ENCODE measurements around the gene RABEP2.
"Not testable (repeated sequence)": the region's sequence is repeated elsewhere in the genome, so short reads cannot be mapped to it uniquely, and the experiment has no call there.

The RABEP2 gene

DNA sequence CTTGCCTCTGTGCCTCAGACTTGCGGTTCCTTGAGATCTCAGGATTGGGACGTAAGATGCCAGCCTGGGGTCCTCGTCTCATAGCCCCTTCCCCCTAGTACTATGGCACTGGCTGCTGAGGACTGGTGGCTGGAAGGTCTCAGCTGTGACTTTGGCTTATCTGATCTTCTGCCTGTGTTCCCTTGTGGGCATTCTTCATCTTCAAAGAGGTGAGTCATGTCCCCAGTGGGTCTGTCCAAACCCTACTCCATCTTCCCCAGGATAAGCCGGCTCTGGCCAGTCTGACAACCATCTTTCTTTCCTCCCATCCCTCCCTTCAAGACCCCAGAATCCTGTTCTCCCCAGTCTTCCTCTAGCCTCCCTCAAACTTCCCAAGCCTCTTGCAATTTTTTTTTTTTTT, 10.3 kb upstream of the RABEP2 start:
- no peak overlapping the region for H3K4me3 ChIP-seq (ENCODE audit: low read length)
- DNase-seq (ENCODE audit: low read depth, low spot score), result no peak

DNA sequence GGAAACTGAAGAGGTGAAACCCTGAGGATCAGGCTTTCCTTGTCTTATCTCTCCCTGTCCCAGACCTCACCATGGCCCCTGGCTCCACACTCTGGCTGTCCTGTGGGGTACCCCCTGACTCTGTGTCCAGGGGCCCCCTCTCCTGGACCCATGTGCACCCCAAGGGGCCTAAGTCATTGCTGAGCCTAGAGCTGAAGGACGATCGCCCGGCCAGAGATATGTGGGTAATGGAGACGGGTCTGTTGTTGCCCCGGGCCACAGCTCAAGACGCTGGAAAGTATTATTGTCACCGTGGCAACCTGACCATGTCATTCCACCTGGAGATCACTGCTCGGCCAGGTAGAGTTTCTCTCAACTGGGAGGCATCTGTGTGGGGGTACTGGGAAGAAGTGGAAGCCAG, 8.1 kb upstream of the RABEP2 start:
- H3K4me3 ChIP-seq (ENCODE audit: low read length), result no peak overlapping the region
- DNase-seq (ENCODE audit: low read depth, low spot score), result no peak

DNA sequence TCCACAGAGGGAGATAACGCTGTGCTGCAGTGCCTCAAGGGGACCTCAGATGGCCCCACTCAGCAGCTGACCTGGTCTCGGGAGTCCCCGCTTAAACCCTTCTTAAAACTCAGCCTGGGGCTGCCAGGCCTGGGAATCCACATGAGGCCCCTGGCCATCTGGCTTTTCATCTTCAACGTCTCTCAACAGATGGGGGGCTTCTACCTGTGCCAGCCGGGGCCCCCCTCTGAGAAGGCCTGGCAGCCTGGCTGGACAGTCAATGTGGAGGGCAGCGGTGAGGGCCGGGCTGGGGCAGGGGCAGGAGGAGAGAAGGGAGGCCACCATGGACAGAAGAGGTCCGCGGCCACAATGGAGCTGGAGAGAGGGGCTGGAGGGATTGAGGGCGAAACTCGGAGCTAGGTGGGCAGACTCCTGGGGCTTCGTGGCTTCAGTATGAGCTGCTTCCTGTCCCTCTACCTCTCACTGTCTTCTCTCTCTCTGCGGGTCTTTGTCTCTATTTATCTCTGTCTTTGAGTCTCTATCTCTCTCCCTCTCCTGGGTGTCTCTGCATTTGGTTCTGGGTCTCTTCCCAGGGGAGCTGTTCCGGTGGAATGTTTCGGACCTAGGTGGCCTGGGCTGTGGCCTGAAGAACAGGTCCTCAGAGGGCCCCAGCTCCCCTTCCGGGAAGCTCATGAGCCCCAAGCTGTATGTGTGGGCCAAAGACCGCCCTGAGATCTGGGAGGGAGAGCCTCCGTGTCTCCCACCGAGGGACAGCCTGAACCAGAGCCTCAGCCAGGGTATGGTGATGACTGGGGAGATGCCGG, 7.5 kb upstream of the RABEP2 start:
- no peak overlapping the region for H3K4me3 ChIP-seq (ENCODE audit: low read length)
- DNase-seq (ENCODE audit: low read depth, low spot score), result no peak

DNA sequence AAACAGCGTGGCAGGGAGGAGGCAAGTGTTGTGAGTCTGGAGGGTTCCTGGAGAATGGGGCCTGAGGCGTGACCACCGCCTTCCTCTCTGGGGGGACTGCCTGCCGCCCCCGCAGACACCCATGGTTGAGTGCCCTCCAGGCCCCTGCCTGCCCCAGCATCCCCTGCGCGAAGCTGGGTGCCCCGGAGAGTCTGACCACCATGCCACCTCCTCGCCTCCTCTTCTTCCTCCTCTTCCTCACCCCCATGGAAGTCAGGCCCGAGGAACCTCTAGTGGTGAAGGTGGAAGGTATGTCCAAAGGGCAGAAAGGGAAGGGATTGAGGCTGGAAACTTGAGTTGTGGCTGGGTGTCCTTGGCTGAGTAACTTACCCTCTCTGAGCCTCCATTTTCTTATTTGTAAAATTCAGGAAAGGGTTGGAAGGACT, 6.8 kb upstream of the RABEP2 start, which contains the start of gene CD19:
CD19 (plus strand) TSS at position 171 of the 425 bp plus-strand sequence; CDS start at position 201, 30 bp downstream.
- DNase-seq (ENCODE audit: low read depth, low spot score), result no peak
- H3K4me3 ChIP-seq (ENCODE audit: low read length), result no peak within 1 kb of the TSS

DNA sequence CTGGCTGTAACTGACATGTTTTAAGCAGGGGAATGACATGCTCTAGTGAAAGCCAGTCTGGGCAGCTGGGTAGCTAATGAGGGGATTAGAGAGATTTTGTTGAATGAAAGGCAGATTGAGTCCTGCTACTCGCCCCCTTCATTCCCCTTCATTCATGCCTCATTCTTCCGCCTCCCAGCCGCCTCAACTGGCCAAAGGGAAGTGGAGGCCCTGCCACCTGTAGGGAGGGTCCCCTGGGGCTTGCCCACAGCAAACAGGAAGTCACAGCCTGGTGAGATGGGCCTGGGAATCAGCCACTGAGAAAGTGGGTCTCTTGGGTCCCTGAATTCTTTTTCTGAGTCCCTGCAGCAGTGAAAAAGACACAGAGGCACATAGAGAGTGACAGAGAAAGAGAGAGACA, 5.6 kb upstream of the RABEP2 start:
- H3K4me3 ChIP-seq (ENCODE audit: low read length), result no peak overlapping the region
- DNase-seq (ENCODE audit: low read depth, low spot score), result no peak

DNA sequence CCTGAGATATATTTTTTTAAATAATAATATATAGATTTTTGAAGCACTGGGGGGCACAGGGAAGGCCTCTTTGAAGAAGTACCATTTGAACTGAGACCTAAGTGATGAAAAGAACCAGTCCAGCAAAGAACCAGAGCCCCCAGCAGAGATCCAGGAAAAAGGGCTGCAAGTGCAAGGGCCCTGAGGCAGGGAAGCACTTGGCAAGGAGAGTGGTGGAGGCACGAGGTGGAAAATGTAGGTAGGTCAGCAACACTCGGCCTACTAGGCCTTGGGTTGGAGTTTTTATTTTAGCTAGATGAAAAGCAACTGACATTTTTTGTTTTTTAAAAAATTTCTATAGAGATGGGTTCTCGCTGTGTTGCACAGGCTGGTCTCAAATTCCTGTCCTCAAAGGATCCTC, 5.2 kb upstream of the RABEP2 start:
- no peak overlapping the region for H3K4me3 ChIP-seq (ENCODE audit: low read length)
- DNase-seq (ENCODE audit: low read depth, low spot score), result no peak

DNA sequence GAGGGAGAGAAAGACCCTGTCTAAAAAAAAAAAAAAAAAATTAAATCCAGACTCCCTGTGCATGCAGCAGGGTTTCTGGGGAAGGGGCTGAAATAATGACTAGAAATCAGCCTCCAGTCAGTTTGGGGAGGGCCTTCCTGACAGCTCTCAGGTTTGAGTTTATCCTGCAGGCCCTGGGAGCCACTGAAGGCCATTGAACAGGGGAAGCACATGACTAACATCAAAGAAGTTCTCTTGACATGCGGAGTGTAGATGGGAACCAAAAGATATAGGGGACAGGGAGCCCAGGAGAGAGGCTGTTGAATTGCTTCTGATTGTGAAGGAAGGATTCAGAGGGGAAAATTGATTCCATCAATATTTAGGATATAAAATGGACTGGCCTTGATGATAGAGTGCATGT, 2.8 kb upstream of the RABEP2 start:
- no peak overlapping the region for H3K4me3 ChIP-seq (ENCODE audit: low read length)
- no peak for DNase-seq (ENCODE audit: low read depth, low spot score)

DNA sequence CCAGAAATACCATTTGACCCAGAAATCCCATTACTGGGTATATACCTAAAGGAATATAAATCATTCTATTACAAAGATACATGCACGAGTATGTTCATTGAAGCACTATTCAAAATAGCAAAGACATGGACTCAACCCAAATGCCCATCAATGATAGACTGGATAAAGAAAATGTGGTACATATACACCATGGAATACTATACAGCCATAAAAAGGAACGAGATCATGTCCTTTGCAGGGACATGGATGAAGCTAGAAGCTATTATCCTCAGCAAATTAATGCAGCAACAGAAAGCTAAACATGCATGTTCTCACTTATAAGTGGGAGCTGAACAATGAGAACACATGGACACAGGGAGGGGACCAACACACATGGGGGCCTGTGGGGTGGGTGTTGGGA, 1.2 kb upstream of the RABEP2 start:
- H3K4me3 ChIP-seq (ENCODE audit: low read length); DNase-seq (ENCODE audit: low read depth, low spot score): not testable (repeated sequence)

DNA sequence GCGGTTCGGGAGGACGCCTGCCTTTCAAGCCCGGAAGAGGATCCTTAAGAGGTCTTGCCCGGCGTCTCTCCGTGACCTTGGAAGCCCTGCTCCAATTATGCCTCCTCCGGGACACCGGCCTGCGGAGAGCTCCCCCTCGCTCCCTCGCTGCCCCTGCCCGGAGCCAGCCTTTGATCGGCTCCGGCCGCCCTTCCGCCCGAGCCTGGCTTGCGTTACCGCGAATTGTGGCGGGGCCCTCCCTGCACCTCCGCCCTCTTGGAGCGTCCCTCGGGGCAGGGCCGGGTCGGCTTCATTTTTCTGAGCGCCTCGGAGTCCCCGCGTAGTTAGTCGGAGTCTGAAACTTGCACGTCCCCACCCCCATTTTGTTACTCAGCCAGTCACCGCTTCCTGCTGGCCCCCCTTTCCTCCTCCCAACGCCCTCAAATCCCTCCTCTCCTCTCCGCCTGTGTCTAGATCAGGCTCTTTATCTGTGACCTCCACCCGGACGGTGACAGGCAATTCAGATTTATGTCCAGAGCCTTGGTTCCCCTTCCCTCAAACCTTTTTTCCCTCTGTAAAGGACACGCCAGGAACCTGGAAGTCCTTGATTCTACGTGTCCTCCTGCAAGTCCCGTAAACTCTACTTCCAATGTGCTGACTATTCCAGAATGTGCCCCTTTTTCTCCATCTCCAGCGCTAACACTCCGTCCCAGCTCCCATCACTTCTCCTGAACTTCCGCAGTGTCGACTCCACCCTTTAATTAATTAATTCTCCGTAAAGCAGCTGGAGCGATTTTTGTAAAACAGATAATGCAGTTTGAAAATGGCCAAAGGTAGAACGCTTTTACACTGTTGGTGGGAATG, 569 bp upstream of the RABEP2 start:
- peak; percentile 82 for DNase-seq (ENCODE audit: low read depth, low spot score)

DNA sequence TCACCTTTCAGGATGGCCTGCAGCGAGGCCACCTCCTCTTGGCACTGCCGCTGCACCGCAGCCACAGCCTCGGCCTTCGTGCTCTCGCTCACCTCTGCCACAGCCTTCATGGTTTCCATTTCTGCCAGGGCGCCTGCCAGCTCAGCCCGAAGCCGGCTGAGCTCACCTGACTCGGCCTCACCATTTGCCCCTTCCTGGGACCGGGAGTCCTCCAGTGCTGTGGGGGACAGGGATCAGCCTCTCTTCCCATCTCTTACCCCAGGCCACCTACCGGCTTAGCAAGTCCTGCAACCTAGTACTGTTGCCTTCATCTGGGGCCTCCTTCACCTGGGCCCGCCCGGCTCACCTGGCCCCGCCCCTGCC, 658 bp downstream of the RABEP2 start:
- H3K4me3 ChIP-seq (ENCODE audit: low read length), result peak overlapping the region; percentile 83
- no peak for DNase-seq (ENCODE audit: low read depth, low spot score)

More for the DNA sequence above, 569 bp upstream of the RABEP2 start:
- H3K4me3 ChIP-seq (ENCODE audit: low read length), result peak overlapping the region; percentile 83

DNA sequence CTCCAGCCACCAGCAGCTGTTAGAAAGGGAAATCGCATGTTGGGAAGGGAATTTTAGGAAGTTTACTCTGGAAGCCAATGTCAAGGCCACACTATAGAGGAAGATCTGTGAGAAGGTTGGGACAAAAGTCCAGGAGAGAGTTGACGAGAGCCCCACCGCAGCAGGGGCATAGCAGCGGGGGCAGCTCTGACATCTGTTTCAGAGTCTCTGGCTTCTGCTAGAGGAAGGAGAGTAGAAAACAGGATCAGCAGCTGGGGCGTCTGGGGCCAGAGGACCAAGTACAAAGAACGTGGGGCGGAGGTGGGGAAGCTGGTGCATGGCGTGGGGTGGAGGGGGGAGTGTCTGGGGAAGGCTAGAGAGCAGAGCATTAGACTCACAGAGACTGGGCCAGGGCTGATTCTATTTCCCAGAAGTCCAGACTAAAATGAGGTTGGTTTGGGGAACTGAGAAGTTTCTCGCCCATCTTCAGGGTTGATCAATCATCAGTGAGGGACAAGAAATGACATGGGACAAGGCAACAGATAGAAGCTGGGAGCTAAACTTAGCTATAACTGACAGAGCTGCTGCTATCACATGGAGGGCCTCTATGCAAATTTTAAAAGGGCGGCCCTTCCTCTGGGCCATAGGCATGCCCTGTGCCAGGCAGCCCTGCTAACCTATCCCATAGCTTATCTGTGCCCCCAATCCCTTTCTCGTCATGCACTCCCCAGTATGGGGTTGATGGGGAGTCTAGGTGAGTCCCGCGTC, 1.2 kb downstream of the RABEP2 start:
- DNase-seq (ENCODE audit: low read depth, low spot score), result no peak
- no peak overlapping the region for H3K4me3 ChIP-seq (ENCODE audit: low read length)

DNA sequence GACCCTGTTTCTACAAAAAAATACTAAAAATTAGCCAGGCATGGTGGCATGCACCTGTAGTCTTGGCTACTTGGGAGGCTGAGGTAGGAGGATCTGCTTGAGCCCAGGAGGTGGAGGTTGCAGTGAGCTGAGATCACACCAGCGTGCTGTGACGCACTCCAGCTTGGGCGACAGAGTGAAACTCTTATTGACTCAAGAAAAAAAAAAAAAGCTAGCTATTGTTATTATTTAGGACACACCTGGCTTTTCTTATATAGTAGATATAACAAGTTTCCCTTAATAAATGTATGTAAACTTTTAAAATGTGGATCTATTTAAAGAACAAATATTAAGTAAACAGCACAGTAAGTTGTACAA, 1.8 kb downstream of the RABEP2 start:
- H3K4me3 ChIP-seq (ENCODE audit: low read length), result no peak overlapping the region
- no peak for DNase-seq (ENCODE audit: low read depth, low spot score)

DNA sequence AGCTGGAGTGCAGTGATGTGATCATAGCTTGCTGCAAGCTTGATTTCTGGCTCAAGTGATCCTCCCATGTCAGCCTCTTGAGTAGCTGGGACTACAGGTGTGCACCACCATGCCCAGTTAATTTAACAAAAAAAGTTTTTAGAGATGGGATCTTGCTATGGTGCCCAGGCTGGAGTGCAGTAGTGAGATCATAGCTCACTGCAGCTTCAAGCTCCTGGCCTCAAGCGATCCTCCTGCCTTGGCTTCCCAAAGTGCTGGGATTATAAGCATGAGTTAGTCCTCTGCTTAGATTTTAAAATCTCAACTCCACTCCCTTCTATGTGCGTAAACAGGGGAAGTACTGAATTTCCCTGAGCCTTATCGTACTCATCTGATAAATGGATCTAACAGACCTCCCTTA, 6.3 kb downstream of the RABEP2 start:
- DNase-seq (ENCODE audit: low read depth, low spot score), result no peak
- H3K4me3 ChIP-seq (ENCODE audit: low read length), result no peak overlapping the region

DNA sequence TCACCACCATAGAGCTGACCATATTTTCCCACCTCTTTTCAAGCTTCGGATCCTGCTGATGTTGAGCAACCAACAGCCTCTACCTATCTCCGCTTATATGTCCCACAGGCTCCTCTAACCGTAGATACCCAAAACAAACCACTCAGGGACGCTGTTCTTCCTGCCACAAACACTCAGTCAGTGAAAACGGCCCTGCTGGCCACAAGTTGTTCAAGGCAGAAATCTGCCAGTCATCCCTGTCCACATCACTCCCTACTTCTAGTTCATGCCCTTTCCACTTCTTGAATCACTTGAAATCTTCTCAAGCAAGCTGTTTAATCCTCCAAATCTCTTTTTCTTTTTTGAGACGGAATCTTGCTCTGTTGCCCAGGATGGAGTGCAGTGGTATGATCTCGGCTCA, 7.9 kb downstream of the RABEP2 start:
- no peak overlapping the region for H3K4me3 ChIP-seq (ENCODE audit: low read length)
- DNase-seq (ENCODE audit: low read depth, low spot score), result no peak

DNA sequence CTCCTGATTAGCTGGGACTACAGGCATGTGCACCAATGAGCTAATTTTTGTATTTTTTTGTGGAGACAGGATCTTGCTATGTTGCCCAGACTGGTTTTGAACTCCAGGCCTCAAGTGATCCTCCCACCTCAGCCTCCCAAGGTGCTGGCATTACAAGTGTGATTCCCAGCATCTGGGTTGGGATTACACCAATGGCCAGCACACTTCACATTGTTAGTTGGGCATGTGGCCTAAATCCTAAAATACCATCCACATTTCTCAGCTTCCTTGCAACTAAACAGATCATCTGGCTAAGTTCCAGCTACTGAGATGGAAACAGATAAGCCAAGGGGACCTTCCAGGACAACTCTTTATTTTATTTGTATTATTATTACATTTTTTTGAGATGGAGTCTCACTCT, 9.9 kb downstream of the RABEP2 start:
- H3K4me3 ChIP-seq (ENCODE audit: low read length), result no peak overlapping the region
- DNase-seq (ENCODE audit: low read depth, low spot score), result no peak

DNA sequence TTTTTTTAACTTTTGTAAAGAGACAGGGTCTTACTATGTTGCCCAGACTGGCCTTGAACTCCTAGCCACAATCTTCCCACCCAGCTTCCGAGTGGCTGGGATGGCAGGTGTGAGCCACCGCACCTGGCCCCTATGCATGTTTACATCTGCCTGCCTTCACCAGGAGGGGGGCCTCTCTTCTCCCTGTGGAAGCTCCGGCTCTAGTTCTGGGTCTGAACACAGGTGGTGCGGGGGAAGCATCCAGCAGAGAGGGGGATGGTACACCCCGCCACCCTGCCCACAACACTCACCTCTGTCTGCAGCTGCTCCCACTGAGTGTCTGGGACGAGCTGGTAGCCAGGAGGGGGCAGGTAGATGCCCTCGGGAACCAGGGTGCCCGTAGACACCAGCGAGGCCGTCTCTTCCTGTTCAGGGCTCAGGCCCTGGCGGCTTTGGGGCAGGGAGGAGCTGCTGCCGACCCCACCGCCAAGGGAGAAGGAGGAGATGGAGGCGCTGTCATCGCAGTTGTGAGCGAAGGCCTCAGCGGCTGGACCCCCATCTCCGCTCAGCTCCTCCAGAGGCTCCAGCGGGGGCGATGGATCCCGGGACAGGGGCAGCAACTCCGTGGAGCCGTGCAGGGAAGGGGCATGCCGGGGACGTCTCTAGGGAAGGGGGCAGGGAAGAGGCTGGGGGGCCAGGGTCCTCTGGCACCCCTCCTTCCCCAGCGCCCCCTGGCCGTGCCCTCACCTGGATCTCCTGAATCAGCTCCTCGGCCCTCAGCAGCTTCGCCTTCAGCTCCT, 10.9 kb downstream of the RABEP2 start:
- DNase-seq (ENCODE audit: low read depth, low spot score), result no peak
- no peak overlapping the region for H3K4me3 ChIP-seq (ENCODE audit: low read length)

DNA sequence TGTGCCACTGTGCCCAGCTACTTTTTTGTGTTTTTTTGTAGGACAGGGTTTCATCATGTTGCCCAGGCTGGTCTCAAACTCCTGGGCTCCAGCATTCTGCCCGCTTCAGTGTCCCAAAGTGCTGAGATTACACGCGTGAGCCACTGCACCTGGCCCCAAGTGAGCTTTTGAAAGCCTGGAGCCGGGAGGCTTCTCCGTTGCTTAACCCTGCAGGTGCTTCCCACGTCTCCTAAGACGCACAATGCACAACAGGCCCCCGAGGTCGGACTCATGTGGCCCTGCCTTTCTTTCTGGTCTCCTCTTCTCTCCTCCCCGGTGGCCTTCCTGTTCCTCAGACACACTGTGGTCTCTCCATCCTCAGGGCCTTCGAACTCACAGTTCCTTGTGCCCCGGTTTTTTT, 12.5 kb downstream of the RABEP2 start:
- no peak overlapping the region for H3K4me3 ChIP-seq (ENCODE audit: low read length)
- DNase-seq (ENCODE audit: low read depth, low spot score), result no peak

DNA sequence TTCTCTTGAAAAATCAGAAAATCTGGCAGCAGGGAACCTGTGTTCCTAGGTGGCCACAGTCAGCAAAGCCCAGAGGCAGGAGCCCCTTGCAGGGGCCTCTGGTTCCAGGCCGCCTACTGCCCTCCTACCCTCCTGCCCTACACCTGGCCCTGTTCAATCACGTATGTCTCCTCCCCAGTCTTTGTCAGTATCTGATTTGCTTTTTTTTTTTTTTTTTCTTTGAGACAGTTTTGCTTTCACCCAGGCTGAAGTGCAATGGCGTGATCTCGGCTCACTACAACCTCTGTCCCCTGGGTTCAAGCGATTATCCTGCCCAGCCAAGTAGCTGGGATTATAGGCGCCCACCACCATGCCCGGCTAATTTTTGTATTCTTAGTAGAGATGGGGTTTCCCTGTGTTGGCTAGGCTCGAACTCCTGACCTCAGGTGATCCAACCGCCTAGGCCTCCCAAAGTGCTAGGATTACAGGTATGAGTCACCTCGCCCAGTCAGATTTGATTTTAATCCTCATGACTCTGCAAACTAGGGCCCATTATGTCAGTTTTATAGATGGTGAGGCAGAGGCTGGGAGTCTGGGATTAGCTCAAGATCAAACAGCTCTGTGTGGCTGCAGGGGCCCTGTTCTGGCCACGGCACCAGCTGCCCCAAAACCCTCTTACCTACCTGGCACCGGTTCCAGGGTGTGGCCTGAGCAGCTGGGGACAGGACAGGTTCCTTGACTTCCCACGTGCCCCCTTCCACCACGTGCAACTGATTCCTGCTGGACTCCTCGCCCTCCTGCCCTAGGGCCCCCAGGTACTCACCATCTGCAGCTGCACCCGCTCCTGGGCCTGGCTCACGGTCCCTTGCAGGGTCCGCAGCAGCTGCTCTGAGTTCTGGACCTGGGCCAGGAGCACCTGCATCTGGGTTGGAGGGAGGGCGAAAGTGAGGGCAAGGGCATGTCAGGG, 14.7 kb downstream of the RABEP2 start:
- no peak for DNase-seq (ENCODE audit: low read depth, low spot score)
- H3K4me3 ChIP-seq (ENCODE audit: low read length), result no peak overlapping the region

Data from Jurkat, Clone E6-1 (cell line).